K562 (cell line): ENCODE measurements around the gene DNAJB14. TPM values are rescaled to one million over a fixed set of nuclear protein-coding genes. Genes with fewer than 3 reads are reported as not detected.

Experiments used
- ATAC-seq: fragments of 200-7000 bp; cut with Tn5 transposase; 3 replicates; pipeline ENCODE4 v1.9.1; 2020; ENCODE audit warnings: moderate library complexity
- BruUV-seq: library from RNA; stranded (reverse); fragments of 400-500 nt; replicated peaks from 2 replicates; lab custom pipeline; 2021; lab: Mats Ljungman, UMichigan
- CTCF ChIA-PET: fragments of 300-600 bp; formaldehyde crosslinking; extraction: SDS; loops from one replicate; lab custom pipeline; 2021; ENCODE audit warnings: low intra/inter-chr PET ratio; lab: Yijun Ruan, JAX
- POLR2A ChIA-PET: fragments of 300-600, 350-650 bp; sonication (Branson Sonifier 250); formaldehyde crosslinking; extraction: SDS; loops from one replicate; lab custom pipeline; 2021; ENCODE audit warnings: antibody characterized with exemption, inconsistent platforms; lab: Yijun Ruan, JAX
- DNase-seq, 4 experiments: peaks; one replicate each; pipeline versions ENCODE4 v3.0.0 to v3.0.0-alpha.2; 2011 to 2018; ENCODE audit warnings: low spot score in 3 of 4, mixed read lengths in 3 of 4; ENCODE audit errors: extremely low read depth in 1 of 4
- FAIRE-seq: peaks from 2 replicates; lab custom pipeline; 2011; peaks lifted over from hg19 to GRCh38; lab: Jason Lieb, UNC
- H2AFZ ChIP-seq: 2 replicates; pipeline ENCODE4 v1.6.0; 2011; ENCODE audit warnings: low read depth, low read length, control low read depth, inconsistent platforms
- H3K27ac ChIP-seq: fragments of 200-600 bp; 3 replicates; pipeline ENCODE4 v1.8.0; 2011; ENCODE audit warnings: low read depth, mild to moderate bottlenecking, control low read depth, inconsistent platforms, low read length, moderate library complexity, mixed read lengths; ENCODE audit errors: extremely low read depth
- H3K27me3 ChIP-seq, 2 experiments: fragments of 300-600 bp in 1 of 2; 2 replicates in 1 of 2; 3 replicates in 1 of 2; pipeline versions ENCODE4 v1.6.0 to v1.8.0; 2011; ENCODE audit warnings: inconsistent platforms in 2 of 2, low read length in 2 of 2, mild to moderate bottlenecking in 1 of 2, mixed read lengths in 1 of 2, moderate library complexity in 1 of 2; ENCODE audit not compliant: control insufficient read depth in 2 of 2, insufficient read depth in 2 of 2
- H3K36me3 ChIP-seq: fragments of 300-600 bp; 3 replicates; pipeline ENCODE4 v1.8.0; 2011; ENCODE audit warnings: mild to moderate bottlenecking, low read length, inconsistent platforms; ENCODE audit not compliant: control insufficient read depth, insufficient read depth
- H3K4me1 ChIP-seq, 2 experiments: fragments of 200-600 bp in 1 of 2; replicated peaks in 1 of 2; 2 replicates in 1 of 2; 3 replicates in 1 of 2; pipeline versions ENCODE4 v1.5.1 to v1.8.0; 2011; ENCODE audit warnings: inconsistent platforms in 2 of 2, low read length in 2 of 2, mild to moderate bottlenecking in 1 of 2, mixed read lengths in 1 of 2, moderate library complexity in 1 of 2; ENCODE audit not compliant: control insufficient read depth in 2 of 2, insufficient read depth in 2 of 2
- H3K4me2 ChIP-seq: 2 replicates; pipeline ENCODE4 v1.6.1; 2011; ENCODE audit warnings: low read length, control low read depth, inconsistent platforms, mixed read lengths; ENCODE audit not compliant: insufficient read depth
- H3K4me3 ChIP-seq: fragments of 200-600 bp; sonication (generic), shearing (Covaris generic); 2 replicates; pipeline ENCODE4 v1.5.1; 2016; ENCODE audit warnings: control low read depth, inconsistent platforms
- H3K79me2 ChIP-seq: fragments of 200-600 bp; 3 replicates; pipeline ENCODE4 v1.8.0; 2011; ENCODE audit warnings: low read length, inconsistent platforms; ENCODE audit not compliant: control insufficient read depth, insufficient read depth
- H3K9ac ChIP-seq, 2 experiments: 2 replicates each; pipeline versions ENCODE4 v1.6.0 to v1.6.1; 2011; ENCODE audit warnings: low read depth in 2 of 2, low read length in 2 of 2, control low read depth in 1 of 2, inconsistent platforms in 1 of 2, mild to moderate bottlenecking in 1 of 2, mixed read lengths in 1 of 2; ENCODE audit not compliant: insufficient read depth in 1 of 2
- H3K9me1 ChIP-seq: one replicate; pipeline ENCODE4 v1.6.0; 2011; ENCODE audit warnings: inconsistent platforms, mild to moderate bottlenecking, low read length, moderate library complexity; ENCODE audit not compliant: control insufficient read depth, insufficient read depth
- H3K9me3 ChIP-seq: replicated peaks from 2 replicates; pipeline ENCODE4 v1.5.1; 2011; ENCODE audit warnings: low read depth, low read length, inconsistent platforms; ENCODE audit not compliant: control insufficient read depth, insufficient read depth
- H4K20me1 ChIP-seq: replicated peaks from 2 replicates; pipeline ENCODE4 v1.6.1; 2011; ENCODE audit warnings: low read length, inconsistent platforms, mixed read lengths; ENCODE audit not compliant: control insufficient read depth, insufficient read depth
- ATF7 ChIP-seq: fragments of 450-650 bp; IDR thresholded peaks from 2 replicates; pipeline ENCODE4 v1.7.1; 2014; ENCODE audit warnings: mild to moderate bottlenecking, moderate library complexity
- NFATC3 ChIP-seq: fragments of 450-650 bp; IDR thresholded peaks from 2 replicates; pipeline ENCODE4 v1.6.1; 2017; ENCODE audit warnings: mild to moderate bottlenecking
- POLR2H ChIP-seq: IDR thresholded peaks from 2 replicates; pipeline ENCODE4 v1.6.1; 2016; ENCODE audit warnings: missing genetic modification characterization, low read depth, mild to moderate bottlenecking, control low read depth, missing compliant biosample characterization, moderate library complexity
- WHSC1 ChIP-seq: IDR thresholded peaks from one replicate; pipeline ENCODE4 v1.6.1; 2012; ENCODE audit warnings: low read length, control low read depth, inconsistent platforms
- in situ Hi-C: fragments of 300-500 bp; cut with MboI; formaldehyde crosslinking; loops from 4 replicates; pipeline ENCODE4 v1.15.0; 2018; ENCODE audit warnings: inconsistent platforms, mixed read lengths
- intact Hi-C: fragments of 100-400 bp; cut with micrococcal nuclease; formaldehyde crosslinking; loops from 2 replicates; pipeline ENCODE4 v1.14.2; 2022
- polyA plus RNA-seq, 8 experiments: library from polyadenylated mRNA; depleted of rRNA in 4 of 8; stranded (reverse) in 5 of 8; unstranded in 3 of 8; fragments of >200 nt; fragmentation: Nextera tagmentation in 2 of 8; fragmentation: Illumina TruSeq in 1 of 8; extraction: Ambion mirVana in 2 of 8; extraction: Trizol in 1 of 8; gene quantifications; 2 replicates each; pipeline versions ENCODE4 v1.2.1 to v1.2.3, GENCODE V29; 2011 to 2014; ENCODE audit warnings: inconsistent platforms in 1 of 8, missing spikeins in 1 of 8
- total RNA-seq, 7 experiments: library from RNA; depleted of rRNA in 6 of 7; stranded (reverse); fragments of >200 nt in 6 of 7; fragmentation: Illumina TruSeq in 2 of 7; extraction: Trizol in 2 of 7; gene quantifications; 2 replicates each; pipeline versions ENCODE4 v1.2.1 to v1.2.3, GENCODE V29; 2011 to 2021; ENCODE audit warnings: low replicate concordance in 1 of 7

Gene DNAJB14
- total and polyA plus RNA-seq, 9 of the 15 experiments (the other 6 are each of a cell fraction or from before 2014, with no cell fraction given) = 5.5 to 28.0 (median 12.7) TPM

DNA sequence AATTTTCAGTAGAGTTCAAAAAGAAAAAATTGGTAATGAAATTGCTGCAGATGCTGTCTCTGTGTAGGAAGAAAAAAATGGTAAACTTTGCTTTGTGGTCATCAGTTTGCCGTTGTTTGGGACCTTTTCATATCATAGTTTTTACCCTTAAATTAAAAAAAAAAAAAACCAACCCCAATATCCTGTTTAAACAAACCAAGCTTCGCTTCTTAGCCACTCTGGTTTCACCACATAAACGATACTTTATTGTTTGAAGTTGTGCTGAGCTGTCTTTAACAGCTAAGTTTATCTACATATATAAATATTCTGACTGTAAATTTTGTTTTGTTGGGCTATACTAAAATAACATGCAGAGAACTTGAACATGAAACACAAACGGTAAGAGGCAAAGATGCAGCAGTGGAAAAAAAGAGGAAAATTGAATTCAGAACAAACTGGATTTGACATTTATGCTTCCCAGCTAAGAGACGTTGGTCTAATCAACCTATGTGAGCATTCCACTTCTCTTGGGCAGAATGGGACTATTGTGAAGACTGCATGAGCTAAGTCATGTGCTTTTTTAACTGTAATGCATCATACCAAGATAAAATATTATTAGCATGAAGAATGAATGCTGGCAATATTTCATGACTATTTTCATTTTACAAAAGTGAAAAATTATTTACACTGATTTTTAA, 19.4 kb upstream of the DNAJB14 start (continued):
- no peak for TF ChIP-seq POLR2H (tag)

DNA sequence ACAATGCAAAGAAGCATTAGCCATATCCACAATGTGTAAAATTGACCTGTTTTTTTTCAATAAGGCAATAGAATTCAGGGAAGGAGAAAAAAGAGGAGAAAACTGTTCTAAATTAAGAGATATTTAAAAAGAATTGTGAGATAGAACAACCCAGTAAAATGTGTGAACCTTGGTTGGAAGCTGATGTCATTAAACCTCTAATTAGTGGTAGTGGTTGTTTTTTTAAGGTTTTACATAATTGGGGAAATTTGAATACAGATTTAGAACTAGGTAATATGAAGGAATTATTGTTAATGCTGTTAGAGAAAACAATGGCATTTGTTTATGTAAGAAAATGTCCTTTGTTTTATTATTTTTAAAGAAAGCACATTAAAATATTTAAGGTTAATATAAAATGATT, 18.8 kb upstream of the DNAJB14 start:
- H3K27me3 ChIP-seq = 0 out of 5 replicates have a peak, but pooled peaks cover 0 to 4% of the 10 kb centered on the region in 2 experiments
- in situ Hi-C loops = no loop called here
- ChIA-PET CTCF (no interaction called here), POLR2A (no interaction called here)
- no peaks in the 10 kb centered on the region for H3K4me1 ChIP-seq
- H2AFZ ChIP-seq = no peak overlapping the region
- no peak for TF ChIP-seq WHSC1
- no peak for TF ChIP-seq ATF7
- no peak for TF ChIP-seq NFATC3
- no peak overlapping the region for H3K4me2 ChIP-seq
- H4K20me1 ChIP-seq = no peaks in the 10 kb centered on the region
- intact Hi-C loops = no loop called here
- no peaks in the 10 kb centered on the region for H3K9me1 ChIP-seq
- no peaks in the 10 kb centered on the region for H3K79me2 ChIP-seq
- no peak overlapping the region for H3K9ac ChIP-seq
- FAIRE-seq (no peak), DNase-seq (no peak), ATAC-seq (no peak)
- H3K4me3 ChIP-seq = no peak overlapping the region
- H3K36me3 ChIP-seq = no peaks in the 10 kb centered on the region
- no peak overlapping the region for H3K27ac ChIP-seq
- no TSS peak for BruUV-seq
- no peaks in the 10 kb centered on the region for H3K9me3 ChIP-seq
